ENCODE data around the gene NRXN2. TPM values are rescaled to one million over a fixed set of nuclear protein-coding genes. Genes with fewer than 3 reads are reported as not detected.

The NRXN2 gene
- total and polyA plus RNA-seq, 10 of the 15 experiments (the other 5 are each of a cell fraction or from before 2014, with no cell fraction given), result 0.03 to 1.4 (median 0.23) TPM

DNA sequence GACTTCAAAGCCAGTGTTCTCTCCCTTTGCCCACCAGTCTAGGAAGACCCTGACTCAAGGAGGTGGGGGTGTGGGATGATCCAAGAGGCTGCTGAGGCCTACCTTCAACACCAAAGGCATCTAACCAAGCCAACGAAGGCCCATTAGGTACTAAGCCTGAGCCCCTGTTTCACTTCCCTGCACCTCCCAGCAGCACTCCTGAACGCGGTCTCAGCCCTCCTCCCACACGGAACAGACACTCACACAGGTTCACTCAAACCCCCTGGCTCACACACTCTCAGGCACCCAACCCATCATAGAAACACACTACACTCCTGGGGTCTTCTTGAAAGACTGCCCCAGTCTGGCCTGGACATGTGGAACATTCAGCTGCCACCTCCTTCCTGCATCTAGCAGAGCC, 91.3 kb downstream of the NRXN2 start:
- DNase-seq (ENCODE audit: low read depth, low spot score) (no peak), FAIRE-seq (no peak), ATAC-seq (peak; percentile 42; the same call in 2 of the 3 replicates)
- 2% methylated on average over 4 of the region's 4 CpGs for WGBS (ENCODE audit: insufficient coverage, insufficient replicate concordance, low lambda C conversion rate, missing lambda C conversion rate)
- ChIA-PET SMC1A (ENCODE audit: uncharacterized antibody, unreplicated experiment) (interaction anchor here (0.8 kb wide), 1 partner anchor 15 kb away, joined by 3 read pairs; no protein-coding TSS in a partner anchor), RAD21 (ENCODE audit: unreplicated experiment) (no interaction called here), CTCF (interaction anchor here (0.6 kb wide), 1 partner anchor 276 kb away, joined by 3 read pairs; no protein-coding TSS in a partner anchor), POLR2A (no interaction called here)
- intact Hi-C loops (cut with micrococcal nuclease; ENCODE audit: unreplicated experiment) (no loop called here), in situ Hi-C loops (cut with MboI) (no loop called here)
- BruUV-seq (replicated peaks), result no TSS peak
- H3K4me1 ChIP-seq (ENCODE audit: control insufficient read depth, insufficient read depth, low read length), result peaks cover 3% of the 10 kb centered on the region; the same call in 1 of the 2 replicates
- H3K36me3 ChIP-seq (ENCODE audit: control insufficient read depth in 2 of 2, insufficient read depth in 2 of 2, low read length in 1 of 2), result no peaks in the 10 kb centered on the region
- peaks cover 0 to 2% of the 10 kb centered on the region in 2 experiments; a peak in 1 of 4 replicates for H3K27me3 ChIP-seq (replicated peaks in 1 of 2; ENCODE audit: control insufficient read depth in 2 of 2, insufficient read depth in 2 of 2, low read length in 1 of 2)
- no peak overlapping the region for H3K4me3 ChIP-seq
- no peak overlapping the region for H3K4me2 ChIP-seq (ENCODE audit: control insufficient read depth, insufficient read depth)
- H3K27ac ChIP-seq (ENCODE audit: control insufficient read depth, insufficient read depth), result no peak overlapping the region
- no peak overlapping the region for H3K9ac ChIP-seq (ENCODE audit: control insufficient read depth, insufficient read depth, low read length)
- no peaks in the 10 kb centered on the region for H4K20me1 ChIP-seq (ENCODE audit: control insufficient read depth, insufficient read depth)
- no peak overlapping the region for H2AFZ ChIP-seq (ENCODE audit: control insufficient read depth, low read depth, low read length)
- H3K79me2 ChIP-seq (ENCODE audit: control insufficient read depth, insufficient read depth, low read length), result no peaks in the 10 kb centered on the region
- H3K9me3 ChIP-seq (replicated peaks; ENCODE audit: control insufficient read depth, insufficient read depth, low read length), result no peaks in the 10 kb centered on the region
- TF ChIP-seq, protein P1, sequence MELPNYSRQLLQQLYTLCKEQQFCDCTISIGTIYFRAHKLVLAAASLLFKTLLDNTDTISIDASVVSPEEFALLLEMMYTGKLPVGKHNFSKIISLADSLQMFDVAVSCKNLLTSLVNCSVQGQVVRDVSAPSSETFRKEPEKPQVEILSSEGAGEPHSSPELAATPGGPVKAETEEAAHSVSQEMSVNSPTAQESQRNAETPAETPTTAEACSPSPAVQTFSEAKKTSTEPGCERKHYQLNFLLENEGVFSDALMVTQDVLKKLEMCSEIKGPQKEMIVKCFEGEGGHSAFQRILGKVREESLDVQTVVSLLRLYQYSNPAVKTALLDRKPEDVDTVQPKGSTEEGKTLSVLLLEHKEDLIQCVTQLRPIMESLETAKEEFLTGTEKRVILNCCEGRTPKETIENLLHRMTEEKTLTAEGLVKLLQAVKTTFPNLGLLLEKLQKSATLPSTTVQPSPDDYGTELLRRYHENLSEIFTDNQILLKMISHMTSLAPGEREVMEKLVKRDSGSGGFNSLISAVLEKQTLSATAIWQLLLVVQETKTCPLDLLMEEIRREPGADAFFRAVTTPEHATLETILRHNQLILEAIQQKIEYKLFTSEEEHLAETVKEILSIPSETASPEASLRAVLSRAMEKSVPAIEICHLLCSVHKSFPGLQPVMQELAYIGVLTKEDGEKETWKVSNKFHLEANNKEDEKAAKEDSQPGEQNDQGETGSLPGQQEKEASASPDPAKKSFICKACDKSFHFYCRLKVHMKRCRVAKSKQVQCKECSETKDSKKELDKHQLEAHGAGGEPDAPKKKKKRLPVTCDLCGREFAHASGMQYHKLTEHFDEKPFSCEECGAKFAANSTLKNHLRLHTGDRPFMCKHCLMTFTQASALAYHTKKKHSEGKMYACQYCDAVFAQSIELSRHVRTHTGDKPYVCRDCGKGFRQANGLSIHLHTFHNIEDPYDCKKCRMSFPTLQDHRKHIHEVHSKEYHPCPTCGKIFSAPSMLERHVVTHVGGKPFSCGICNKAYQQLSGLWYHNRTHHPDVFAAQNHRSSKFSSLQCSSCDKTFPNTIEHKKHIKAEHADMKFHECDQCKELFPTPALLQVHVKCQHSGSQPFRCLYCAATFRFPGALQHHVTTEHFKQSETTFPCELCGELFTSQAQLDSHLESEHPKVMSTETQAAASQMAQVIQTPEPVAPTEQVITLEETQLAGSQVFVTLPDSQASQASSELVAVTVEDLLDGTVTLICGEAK (IDR thresholded peaks at IDR 0.05; ENCODE audit: borderline replicate concordance), result no peak
- TF ChIP-seq SIN3A (IDR thresholded peaks at IDR 0.05; ENCODE audit: low read depth, low read length), result no peak
- TF ChIP-seq, protein P2, sequence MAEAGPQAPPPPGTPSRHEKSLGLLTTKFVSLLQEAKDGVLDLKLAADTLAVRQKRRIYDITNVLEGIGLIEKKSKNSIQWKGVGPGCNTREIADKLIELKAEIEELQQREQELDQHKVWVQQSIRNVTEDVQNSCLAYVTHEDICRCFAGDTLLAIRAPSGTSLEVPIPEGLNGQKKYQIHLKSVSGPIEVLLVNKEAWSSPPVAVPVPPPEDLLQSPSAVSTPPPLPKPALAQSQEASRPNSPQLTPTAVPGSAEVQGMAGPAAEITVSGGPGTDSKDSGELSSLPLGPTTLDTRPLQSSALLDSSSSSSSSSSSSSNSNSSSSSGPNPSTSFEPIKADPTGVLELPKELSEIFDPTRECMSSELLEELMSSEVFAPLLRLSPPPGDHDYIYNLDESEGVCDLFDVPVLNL (IDR thresholded peaks at IDR 0.05; ENCODE audit: low read depth, low read length), result no peak
- TF ChIP-seq, protein P3, sequence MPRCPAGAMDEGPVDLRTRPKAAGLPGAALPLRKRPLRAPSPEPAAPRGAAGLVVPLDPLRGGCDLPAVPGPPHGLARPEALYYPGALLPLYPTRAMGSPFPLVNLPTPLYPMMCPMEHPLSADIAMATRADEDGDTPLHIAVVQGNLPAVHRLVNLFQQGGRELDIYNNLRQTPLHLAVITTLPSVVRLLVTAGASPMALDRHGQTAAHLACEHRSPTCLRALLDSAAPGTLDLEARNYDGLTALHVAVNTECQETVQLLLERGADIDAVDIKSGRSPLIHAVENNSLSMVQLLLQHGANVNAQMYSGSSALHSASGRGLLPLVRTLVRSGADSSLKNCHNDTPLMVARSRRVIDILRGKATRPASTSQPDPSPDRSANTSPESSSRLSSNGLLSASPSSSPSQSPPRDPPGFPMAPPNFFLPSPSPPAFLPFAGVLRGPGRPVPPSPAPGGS (IDR thresholded peaks at IDR 0.05; ENCODE audit: borderline replicate concordance, insufficient read depth, low read depth, low read length, poor library complexity, severe bottlenecking), result no peak
- peak; percentile 61; the same call in 1 of the 2 replicates for TF ChIP-seq HDGF (IDR thresholded peaks at IDR 0.05)
- peak; percentile 48 to 58; a peak in 2 of 4 replicates for TF ChIP-seq IKZF2 (IDR thresholded peaks at IDR 0.05)
- TF ChIP-seq, protein P4, sequence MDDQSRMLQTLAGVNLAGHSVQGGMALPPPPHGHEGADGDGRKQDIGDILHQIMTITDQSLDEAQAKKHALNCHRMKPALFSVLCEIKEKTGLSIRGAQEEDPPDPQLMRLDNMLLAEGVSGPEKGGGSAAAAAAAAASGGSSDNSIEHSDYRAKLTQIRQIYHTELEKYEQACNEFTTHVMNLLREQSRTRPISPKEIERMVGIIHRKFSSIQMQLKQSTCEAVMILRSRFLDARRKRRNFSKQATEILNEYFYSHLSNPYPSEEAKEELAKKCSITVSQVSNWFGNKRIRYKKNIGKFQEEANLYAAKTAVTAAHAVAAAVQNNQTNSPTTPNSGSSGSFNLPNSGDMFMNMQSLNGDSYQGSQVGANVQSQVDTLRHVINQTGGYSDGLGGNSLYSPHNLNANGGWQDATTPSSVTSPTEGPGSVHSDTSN (IDR thresholded peaks at IDR 0.05; ENCODE audit: insufficient replicate concordance, low read depth, low read length), result no peak
- TF ChIP-seq EED (IDR thresholded peaks at IDR 0.05; ENCODE audit: low read depth), result no peak
- no peak for TF ChIP-seq ZNF217 (IDR thresholded peaks at IDR 0.05)
- TF ChIP-seq, protein P5, sequence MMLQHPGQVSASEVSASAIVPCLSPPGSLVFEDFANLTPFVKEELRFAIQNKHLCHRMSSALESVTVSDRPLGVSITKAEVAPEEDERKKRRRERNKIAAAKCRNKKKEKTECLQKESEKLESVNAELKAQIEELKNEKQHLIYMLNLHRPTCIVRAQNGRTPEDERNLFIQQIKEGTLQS (IDR thresholded peaks at IDR 0.05; ENCODE audit: borderline replicate concordance, extremely low read depth, low read depth, low read length), result no peak
- no peak for TF ChIP-seq CREB1 (IDR thresholded peaks at IDR 0.05; ENCODE audit: low read depth)
- peak; percentile 36; the same call in 1 of the 2 replicates for TF ChIP-seq IKZF1 (conservative IDR thresholded peaks at IDR 0.05)
- no peak for TF ChIP-seq ZNF274 (IDR thresholded peaks at IDR 0.05; ENCODE audit: insufficient read depth, insufficient read length)
- TF ChIP-seq EZH2 (IDR thresholded peaks at IDR 0.05; ENCODE audit: borderline replicate concordance, control insufficient read depth, low read depth, low read length), result no peak
- no peak for TF ChIP-seq NFYB (IDR thresholded peaks at IDR 0.05; ENCODE audit: insufficient read depth, low read depth, low read length)
- no peak for TF ChIP-seq SMARCA5 (IDR thresholded peaks at IDR 0.05)
- no peak for TF ChIP-seq BCL11A (IDR thresholded peaks at IDR 0.05; ENCODE audit: low read depth, low read length)
